HCT116 (cell line): ENCODE measurements around the gene LDLRAD4. TPM values are rescaled to one million over a fixed set of nuclear protein-coding genes. Genes with fewer than 3 reads are reported as not detected.

Source experiments
- ATAC-seq: fragments of 200-7000 bp; cut with Tn5 transposase; 2 replicates; pipeline ENCODE4 v1.9.1; 2020; ENCODE audit warnings: mild to moderate bottlenecking, moderate library complexity
- BruUV-seq: library from RNA; stranded (reverse); fragments of 400-500 nt; replicated peaks from 2 replicates; lab custom pipeline; 2021; lab: Mats Ljungman, UMichigan
- CTCF ChIA-PET: fragments of 300-600 bp; sonication (Branson Sonifier 250); formaldehyde crosslinking; loops from one replicate; lab custom pipeline; 2021; ENCODE audit warnings: antibody characterized with exemption; lab: Charles Lee
- POLR2A ChIA-PET: fragments of 300-600, 350-600 bp; sonication (Branson Sonifier 250); formaldehyde crosslinking; loops from one replicate; lab custom pipeline; 2021; ENCODE audit warnings: antibody characterized with exemption; lab: Charles Lee
- RAD21 ChIA-PET, 2 experiments: fragments of 300-600 bp; sonication (Branson Sonifier 250); formaldehyde crosslinking; loops; one replicate each; lab custom pipeline; 2023; ENCODE audit warnings: low total read pairs in 2 of 2; ENCODE audit not compliant: uncharacterized antibody in 2 of 2, unreplicated experiment in 2 of 2, low non-redundant PET in 1 of 2; lab: Charles Lee
- DNase-seq: peaks from one replicate; pipeline ENCODE4 v3.0.0-alpha.2; 2010; ENCODE audit warnings: low read depth, low spot score
- H2AFZ ChIP-seq: fragments of 200-600 bp; shearing (Covaris generic), sonication (generic); 2 replicates; pipeline ENCODE4 v1.6.1; 2017; ENCODE audit warnings: low read depth, mixed run types, mixed read lengths, antibody characterized with exemption, low read length; ENCODE audit not compliant: poor library complexity, severe bottlenecking
- H3K27ac ChIP-seq: 2 replicates; pipeline ENCODE4 v1.5.1; 2012; ENCODE audit warnings: low read depth, low read length
- H3K27me3 ChIP-seq: fragments of 200-600 bp; sonication (generic); 2 replicates; pipeline ENCODE4 v1.6.1; 2016; ENCODE audit warnings: mixed run types, low read length, mixed read lengths; ENCODE audit not compliant: insufficient read depth
- H3K36me3 ChIP-seq, 2 experiments: fragments of 200-500 bp in 1 of 2; fragments of 200-600 bp in 1 of 2; sonication (Bioruptor generic) in 1 of 2; sonication (generic) in 1 of 2; 2 replicates each; pipeline versions ENCODE4 v1.5.1 to v1.6.1; 2014 to 2016; ENCODE audit warnings: low read length in 2 of 2, inconsistent platforms in 1 of 2, mixed read lengths in 1 of 2, mixed run types in 1 of 2; ENCODE audit not compliant: insufficient read depth in 2 of 2, control insufficient read depth in 1 of 2
- H3K4me1 ChIP-seq, 2 experiments: fragments of 200-600 bp in 1 of 2; sonication (generic) in 1 of 2; 2 replicates each; pipeline versions ENCODE4 v1.5.1 to v1.6.1; 2012 to 2017; ENCODE audit warnings: low read length in 2 of 2, inconsistent platforms in 1 of 2, mild to moderate bottlenecking in 1 of 2, mixed read lengths in 1 of 2, mixed run types in 1 of 2, moderate library complexity in 1 of 2; ENCODE audit not compliant: insufficient read depth in 2 of 2, control insufficient read depth in 1 of 2
- H3K4me2 ChIP-seq: fragments of 200-600 bp; sonication (generic); 2 replicates; pipeline ENCODE4 v1.6.1; 2017; ENCODE audit warnings: mixed run types, low read length, mixed read lengths
- H3K4me3 ChIP-seq, 2 experiments: fragments of 200-600 bp in 1 of 2; sonication (generic) in 1 of 2; replicated peaks in 1 of 2; 2 replicates each; pipeline ENCODE4 v1.5.1; 2011 to 2016; ENCODE audit warnings: low read length in 2 of 2, control low read depth in 1 of 2, low read depth in 1 of 2, mild to moderate bottlenecking in 1 of 2, mixed read lengths in 1 of 2, mixed run types in 1 of 2
- H3K79me2 ChIP-seq: fragments of 200-600 bp; sonication (generic); 2 replicates; pipeline ENCODE4 v1.6.1; 2017; ENCODE audit warnings: mild to moderate bottlenecking, mixed run types, low read length, moderate library complexity, mixed read lengths; ENCODE audit not compliant: insufficient read depth
- H3K9ac ChIP-seq: fragments of 200-600 bp; sonication (generic); 2 replicates; pipeline ENCODE4 v1.6.1; 2016; ENCODE audit warnings: low read length, mixed read lengths
- H3K9me2 ChIP-seq: fragments of 200-600 bp; sonication (generic), shearing (Covaris generic); 2 replicates; pipeline ENCODE4 v1.6.1; 2017; ENCODE audit warnings: mixed run types, mild to moderate bottlenecking, moderate library complexity; ENCODE audit not compliant: insufficient read depth
- H3K9me3 ChIP-seq, 2 experiments: fragments of 200-500 bp in 1 of 2; fragments of 200-600 bp in 1 of 2; sonication (Bioruptor generic) in 1 of 2; sonication (generic) in 1 of 2; 2 replicates each; pipeline ENCODE4 v1.6.1; 2014 to 2017; ENCODE audit warnings: low read length in 2 of 2, mixed read lengths in 2 of 2, inconsistent platforms in 1 of 2, low read depth in 1 of 2, mild to moderate bottlenecking in 1 of 2, mixed run types in 1 of 2, moderate library complexity in 1 of 2; ENCODE audit not compliant: control insufficient read depth in 1 of 2, insufficient read depth in 1 of 2
- H4K20me1 ChIP-seq: fragments of 200-600 bp; sonication (generic), shearing (Covaris generic); 2 replicates; pipeline ENCODE4 v1.6.1; 2017; ENCODE audit warnings: mixed run types, mild to moderate bottlenecking, moderate library complexity; ENCODE audit not compliant: insufficient read depth
- CEBPB ChIP-seq: IDR thresholded peaks from 2 replicates; pipeline ENCODE4 v1.6.1; 2012; ENCODE audit warnings: low read depth
- ELF1 ChIP-seq: IDR thresholded peaks from 2 replicates; pipeline ENCODE4 v1.6.1; 2012; ENCODE audit warnings: low read depth, borderline replicate concordance
- EZH2phosphoT487 ChIP-seq: fragments of 200-600 bp; IDR thresholded peaks from 2 replicates; pipeline ENCODE4 v1.6.1; 2018; ENCODE audit warnings: antibody characterized with exemption, borderline replicate concordance
- FOSL1 ChIP-seq: IDR thresholded peaks from 2 replicates; pipeline ENCODE4 v1.6.1; 2012; ENCODE audit warnings: low read depth
- JUND ChIP-seq: IDR thresholded peaks from 2 replicates; pipeline ENCODE4 v1.6.1; 2012
- POLR2A ChIP-seq: IDR thresholded peaks from 2 replicates; pipeline ENCODE4 v1.7.0; 2011; ENCODE audit warnings: borderline replicate concordance; ENCODE audit not compliant: insufficient read depth, insufficient read length; ENCODE audit errors: extremely low read depth
- YY1 ChIP-seq: IDR thresholded peaks from 2 replicates; pipeline ENCODE4 v1.6.1; 2011; ENCODE audit warnings: low read length, low read depth, moderate library complexity, mild to moderate bottlenecking; ENCODE audit not compliant: insufficient replicate concordance; ENCODE audit errors: extremely low read depth
- ZFX ChIP-seq: fragments of 450-650 bp; IDR thresholded peaks from 2 replicates; pipeline ENCODE4 v1.6.1; 2017
- ZNF274 ChIP-seq: fragments of 200-500 bp; sonication (Bioruptor generic); IDR thresholded peaks from 2 replicates; pipeline ENCODE4 v1.6.1; 2014; ENCODE audit warnings: mild to moderate bottlenecking, low read depth, low read length, inconsistent platforms
- intact Hi-C: fragments of 100-400 bp; cut with micrococcal nuclease; formaldehyde crosslinking; loops from 2 replicates; pipeline ENCODE4 v1.10.0; 2022
- total RNA-seq: library from RNA; stranded (reverse); gene quantifications from one replicate; pipeline ENCODE4 v1.2.1, GENCODE V29; 2021; ENCODE audit not compliant: unreplicated experiment
- TF ChIP-seq, protein P1 (sequence below): IDR thresholded peaks from 2 replicates; pipeline ENCODE4 v1.6.1; 2011; ENCODE audit warnings: mild to moderate bottlenecking, low read length, moderate library complexity; ENCODE audit not compliant: insufficient replicate concordance; ENCODE audit errors: extremely low read depth

LDLRAD4 gene
- total RNA-seq, 1 experiment from 2014 or later, result 1.2 TPM

DNA sequence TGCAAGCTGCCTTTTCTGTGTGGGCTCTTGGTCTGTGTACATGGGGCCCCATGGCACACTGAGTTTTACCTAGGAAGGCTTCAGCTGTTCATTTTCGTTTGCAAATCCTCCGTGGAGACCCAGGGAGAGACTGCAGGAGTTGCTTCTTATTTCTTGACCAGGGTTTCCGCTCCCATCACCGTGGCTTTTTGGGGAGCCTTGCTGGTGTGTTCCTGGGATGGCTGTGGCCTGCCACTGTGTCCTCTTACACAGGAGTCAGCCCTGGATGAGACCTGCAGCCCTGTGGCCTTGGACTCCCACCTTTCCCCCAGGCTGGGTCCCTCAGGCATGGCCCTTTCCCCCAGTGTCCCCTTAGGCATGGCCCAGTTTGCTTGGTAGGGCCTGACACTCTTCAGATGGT, 370.8 kb downstream of the LDLRAD4 start:
- Histone ChIP-seq H3K27me3 (no peaks in the 10 kb centered on the region), H3K4me3 (no peak overlapping the region), H3K36me3 (no peaks in the 10 kb centered on the region), H2AFZ (no peak overlapping the region), H3K9me2 (no peaks in the 10 kb centered on the region), H3K79me2 (no peaks in the 10 kb centered on the region), H3K4me1 (no peaks in the 10 kb centered on the region), H3K27ac (no peak overlapping the region), H3K9me3 (no peaks in the 10 kb centered on the region), H4K20me1 (no peaks in the 10 kb centered on the region), H3K4me2 (no peak overlapping the region), H3K9ac (no peak overlapping the region)
- DNase-seq, result no peak
- TF ChIP-seq JUND, result no peak
- TF ChIP-seq ZNF274, result no peak
- TF ChIP-seq CEBPB, result no peak
- no peak for TF ChIP-seq YY1
- TF ChIP-seq ELF1, result no peak
- no peak for TF ChIP-seq ZFX
- TF ChIP-seq POLR2A, result no peak
- TF ChIP-seq, protein P1, sequence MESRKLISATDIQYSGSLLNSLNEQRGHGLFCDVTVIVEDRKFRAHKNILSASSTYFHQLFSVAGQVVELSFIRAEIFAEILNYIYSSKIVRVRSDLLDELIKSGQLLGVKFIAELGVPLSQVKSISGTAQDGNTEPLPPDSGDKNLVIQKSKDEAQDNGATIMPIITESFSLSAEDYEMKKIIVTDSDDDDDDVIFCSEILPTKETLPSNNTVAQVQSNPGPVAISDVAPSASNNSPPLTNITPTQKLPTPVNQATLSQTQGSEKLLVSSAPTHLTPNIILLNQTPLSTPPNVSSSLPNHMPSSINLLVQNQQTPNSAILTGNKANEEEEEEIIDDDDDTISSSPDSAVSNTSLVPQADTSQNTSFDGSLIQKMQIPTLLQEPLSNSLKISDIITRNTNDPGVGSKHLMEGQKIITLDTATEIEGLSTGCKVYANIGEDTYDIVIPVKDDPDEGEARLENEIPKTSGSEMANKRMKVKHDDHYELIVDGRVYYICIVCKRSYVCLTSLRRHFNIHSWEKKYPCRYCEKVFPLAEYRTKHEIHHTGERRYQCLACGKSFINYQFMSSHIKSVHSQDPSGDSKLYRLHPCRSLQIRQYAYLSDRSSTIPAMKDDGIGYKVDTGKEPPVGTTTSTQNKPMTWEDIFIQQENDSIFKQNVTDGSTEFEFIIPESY, result no peak
- TF ChIP-seq FOSL1, result no peak
- no peak for TF ChIP-seq EZH2phosphoT487
- no peak for ATAC-seq
- CTCF ChIA-PET, result no interaction called here
- intact Hi-C loops, result no loop called here
- RAD21 ChIA-PET, result no interaction called here
- POLR2A ChIA-PET, result interaction anchor here (0.7 kb wide), 1 partner anchor 827 kb away, joined by 3 read pairs; no protein-coding TSS in a partner anchor
- no TSS peak for BruUV-seq
